COLO829 (cell line): Measurements from ENCODE around the gene ZNF839.
"Not testable (repeated sequence)": the region's sequence is repeated elsewhere in the genome, so short reads cannot be mapped to it uniquely, and the experiment has no call there.

Experiments used
- DNase-seq: peaks from one replicate; pipeline ENCODE4 v3.0.0; 2012; ENCODE audit warnings: low spot score

ZNF839 gene

GRCh38 chr14:102314242-102315011, 5.1 kb upstream of the ZNF839 start:
- DNase-seq, result peak; percentile 75

GRCh38 chr14:102315121-102315520, 4.4 kb upstream of the ZNF839 start:
- no peak for DNase-seq

GRCh38 chr14:102316338-102316742, 3.2 kb upstream of the ZNF839 start:
- DNase-seq, result peak; percentile 41

- peak; percentile 89 for DNase-seq
Measured at GRCh38 chr14:102316743-102317563, 2.6 kb upstream of the ZNF839 start.

- DNase-seq, result peak; percentile 53
Measured at GRCh38 chr14:102317564-102318248, 1.8 kb upstream of the ZNF839 start.

GRCh38 chr14:102318781-102319276, 717 bp upstream of the ZNF839 start:
- no peak for DNase-seq

- no peak for DNase-seq
Measured at GRCh38 chr14:102320033-102320660, 601 bp downstream of the ZNF839 start.

GRCh38 chr14:102320671-102321455, 1.3 kb downstream of the ZNF839 start:
- DNase-seq, result no peak

GRCh38 chr14:102321456-102322422, 2.2 kb downstream of the ZNF839 start:
- no peak for DNase-seq

- peak; percentile 66 for DNase-seq
Measured at GRCh38 chr14:102323102-102323501, 3.6 kb downstream of the ZNF839 start.

GRCh38 chr14:102325791-102326345, 6.3 kb downstream of the ZNF839 start:
- no peak for DNase-seq

- DNase-seq, result no peak
Measured at GRCh38 chr14:102326583-102326982, 7.0 kb downstream of the ZNF839 start.

- not testable (repeated sequence) for DNase-seq
Measured at GRCh38 chr14:102329381-102329780, 9.8 kb downstream of the ZNF839 start.

- DNase-seq, result no peak
Measured at GRCh38 chr14:102330806-102331205, 11.3 kb downstream of the ZNF839 start.

GRCh38 chr14:102333390-102333789, 13.8 kb downstream of the ZNF839 start:
- DNase-seq, result no peak

GRCh38 chr14:102333795-102334705, 14.5 kb downstream of the ZNF839 start:
- DNase-seq, result no peak

- no peak for DNase-seq
Measured at GRCh38 chr14:102335163-102335562, 15.6 kb downstream of the ZNF839 start.

GRCh38 chr14:102338724-102339123, 19.2 kb downstream of the ZNF839 start:
- no peak for DNase-seq

- no peak for DNase-seq
Measured at GRCh38 chr14:102341566-102341965, 22.0 kb downstream of the ZNF839 start.
